Ovary (tissue), 3 donors: ENCODE results near the gene SIMC1.
"Not testable (repeated sequence)": the region's sequence is repeated elsewhere in the genome, so short reads cannot be mapped to it uniquely, and the experiment has no call there.

Experiments
- EP300 ChIP-seq: sonication (generic); formaldehyde crosslinking; IDR thresholded peaks from one replicate; pipeline ENCODE4 v1.6.1; 2017; ENCODE audit warnings: antibody characterized with exemption
- TF ChIP-seq, protein P1 (sequence below), 3 donors: fragments of 450-650 bp in 2 of 3; fragments of 200-600 bp in 1 of 3; IDR thresholded peaks; one replicate each; pipeline versions ENCODE4 v1.5.1 to v1.8.0; 2016 to 2022; ENCODE audit warnings: antibody characterized with exemption in 3 of 3, mild to moderate bottlenecking in 1 of 3
- donor health status: DM: no; HTN: no; CAD: no.

DNA sequence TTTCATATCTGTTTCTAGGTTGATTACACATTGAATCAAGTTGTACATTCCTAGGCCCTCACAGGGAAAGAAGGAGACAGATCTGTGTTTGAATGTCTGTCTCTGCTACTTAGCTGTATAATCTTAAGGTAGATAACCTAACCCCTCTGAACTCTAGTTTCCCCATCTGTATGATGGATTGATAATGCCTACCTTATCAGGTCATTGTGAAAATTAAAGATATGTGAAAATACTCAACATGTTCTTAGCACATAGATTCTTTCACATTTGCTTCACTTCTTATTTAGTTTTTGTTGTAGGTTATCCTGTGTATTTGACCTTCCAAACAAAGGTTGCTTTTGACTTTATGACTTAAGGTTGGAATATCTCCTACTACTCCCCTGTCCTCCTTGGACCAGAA, 50.8 kb downstream of the SIMC1 start:
- not testable (repeated sequence) for TF ChIP-seq EP300
- TF ChIP-seq, protein P1, sequence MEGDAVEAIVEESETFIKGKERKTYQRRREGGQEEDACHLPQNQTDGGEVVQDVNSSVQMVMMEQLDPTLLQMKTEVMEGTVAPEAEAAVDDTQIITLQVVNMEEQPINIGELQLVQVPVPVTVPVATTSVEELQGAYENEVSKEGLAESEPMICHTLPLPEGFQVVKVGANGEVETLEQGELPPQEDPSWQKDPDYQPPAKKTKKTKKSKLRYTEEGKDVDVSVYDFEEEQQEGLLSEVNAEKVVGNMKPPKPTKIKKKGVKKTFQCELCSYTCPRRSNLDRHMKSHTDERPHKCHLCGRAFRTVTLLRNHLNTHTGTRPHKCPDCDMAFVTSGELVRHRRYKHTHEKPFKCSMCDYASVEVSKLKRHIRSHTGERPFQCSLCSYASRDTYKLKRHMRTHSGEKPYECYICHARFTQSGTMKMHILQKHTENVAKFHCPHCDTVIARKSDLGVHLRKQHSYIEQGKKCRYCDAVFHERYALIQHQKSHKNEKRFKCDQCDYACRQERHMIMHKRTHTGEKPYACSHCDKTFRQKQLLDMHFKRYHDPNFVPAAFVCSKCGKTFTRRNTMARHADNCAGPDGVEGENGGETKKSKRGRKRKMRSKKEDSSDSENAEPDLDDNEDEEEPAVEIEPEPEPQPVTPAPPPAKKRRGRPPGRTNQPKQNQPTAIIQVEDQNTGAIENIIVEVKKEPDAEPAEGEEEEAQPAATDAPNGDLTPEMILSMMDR (IDR thresholded peaks at IDR 0.05): not testable (repeated sequence)
